Skeletal muscle cell (primary cell): ENCODE results near the gene PTGES3L.
"Not testable (repeated sequence)": the region's sequence is repeated elsewhere in the genome, so short reads cannot be mapped to it uniquely, and the experiment has no call there.

ENCODE experiments used
- DNase-seq: peaks from one replicate; pipeline ENCODE4 v3.0.0-alpha.2; 2010; ENCODE audit warnings: low read depth
- H3K4me3 ChIP-seq: 2 replicates; pipeline ENCODE4 v1.5.1; 2011; ENCODE audit warnings: low read depth, mild to moderate bottlenecking, control low read depth, low read length, moderate library complexity

PTGES3L gene

GRCh38 chr17:42989141-42989540, 9.3 kb upstream of the PTGES3L start:
- DNase-seq = no peak
- H3K4me3 ChIP-seq = no peak overlapping the region

- H3K4me3 ChIP-seq = no peak overlapping the region
- no peak for DNase-seq
Observed at GRCh38 chr17:42985225-42985624, 5.3 kb upstream of the PTGES3L start.

GRCh38 chr17:42982266-42982665, 2.4 kb upstream of the PTGES3L start:
- no peak for DNase-seq
- H3K4me3 ChIP-seq = no peak overlapping the region

- DNase-seq = no peak
- H3K4me3 ChIP-seq = peak overlapping the region; percentile 85
Observed at GRCh38 chr17:42980766-42981397, 1.0 kb upstream of the PTGES3L start.

GRCh38 chr17:42980274-42980765, 440 bp upstream of the PTGES3L start, which contains the start of gene RUNDC1:
Gene RUNDC1, plus strand, starts transcription at chr17:42980565. Its CDS starts 12 bp downstream, at chr17:42980577.
- DNase-seq = no peak
- H3K4me3 ChIP-seq = peak within 1 kb of the TSS; percentile 85

- not testable (repeated sequence) for DNase-seq, H3K4me3 ChIP-seq
Observed at GRCh38 chr17:42975701-42976100, 4.2 kb downstream of the PTGES3L start.

- no peak for DNase-seq
- H3K4me3 ChIP-seq = no peak overlapping the region
Observed at GRCh38 chr17:42975265-42975664, 4.6 kb downstream of the PTGES3L start.

- not testable (repeated sequence) for DNase-seq, H3K4me3 ChIP-seq
Observed at GRCh38 chr17:42973323-42973722, 6.6 kb downstream of the PTGES3L start.

- no peak for DNase-seq
- no peak overlapping the region for H3K4me3 ChIP-seq
Observed at GRCh38 chr17:42971589-42971988, 8.3 kb downstream of the PTGES3L start.

- no peak overlapping the region for H3K4me3 ChIP-seq
- peak; percentile 12 for DNase-seq
Observed at GRCh38 chr17:42969001-42969581, 10.8 kb downstream of the PTGES3L start.

GRCh38 chr17:42967925-42968324, 12.0 kb downstream of the PTGES3L start:
- no peak for DNase-seq
- no peak overlapping the region for H3K4me3 ChIP-seq

GRCh38 chr17:42964161-42964932, 15.5 kb downstream of the PTGES3L start, which contains the start of gene AARSD1:
Gene AARSD1, minus strand, starts transcription at chr17:42964454. Its CDS starts 14 bp downstream, at chr17:42964440.
- DNase-seq = peak; percentile 80
- peak within 1 kb of the TSS; percentile 93 for H3K4me3 ChIP-seq

- H3K4me3 ChIP-seq = no peak overlapping the region
- DNase-seq = no peak
Observed at GRCh38 chr17:42953669-42954068, 26.2 kb downstream of the PTGES3L start.

- DNase-seq = no peak
- H3K4me3 ChIP-seq = no peak overlapping the region
Observed at GRCh38 chr17:42950044-42950783, 29.7 kb downstream of the PTGES3L start.

GRCh38 chr17:42946812-42947211, 33.1 kb downstream of the PTGES3L start:
- no peak overlapping the region for H3K4me3 ChIP-seq
- no peak for DNase-seq

- DNase-seq = no peak
Observed at GRCh38 chr17:42944211-42944610, 35.7 kb downstream of the PTGES3L start.

GRCh38 chr17:42937712-42938596, 41.9 kb downstream of the PTGES3L start:
- no peak overlapping the region for H3K4me3 ChIP-seq
- DNase-seq = no peak

More at GRCh38 chr17:42944211-42944610, 35.7 kb downstream of the PTGES3L start:
- no peak overlapping the region for H3K4me3 ChIP-seq

- DNase-seq = no peak
- no peak overlapping the region for H3K4me3 ChIP-seq
Observed at GRCh38 chr17:42929497-42929844, 50.4 kb downstream of the PTGES3L start.
